Adipocyte (in vitro differentiated cells): Measurements from ENCODE around the gene APEH.

Experiments used
- DNase-seq: peaks from one replicate; pipeline ENCODE4 v3.0.0-alpha.2; 2015; ENCODE audit warnings: low read depth
- H3K27me3 ChIP-seq: replicated peaks from 2 replicates; pipeline ENCODE4 v1.7.0; 2013; ENCODE audit warnings: mild to moderate bottlenecking, low read length, moderate library complexity; ENCODE audit not compliant: control insufficient read depth, insufficient read depth
- H3K36me3 ChIP-seq: 2 replicates; pipeline ENCODE4 v1.7.0; 2013; ENCODE audit warnings: low read length, mild to moderate bottlenecking, moderate library complexity; ENCODE audit not compliant: control insufficient read depth, insufficient read depth, severe bottlenecking
- H3K4me1 ChIP-seq: 2 replicates; pipeline ENCODE4 v1.7.0; 2013; ENCODE audit warnings: mild to moderate bottlenecking, low read length, moderate library complexity; ENCODE audit not compliant: control insufficient read depth, insufficient read depth
- H3K4me3 ChIP-seq: 2 replicates; pipeline ENCODE4 v1.7.0; 2013; ENCODE audit warnings: mild to moderate bottlenecking, low read length, moderate library complexity
- H3K9ac ChIP-seq: 2 replicates; pipeline ENCODE4 v1.7.0; 2013; ENCODE audit warnings: mild to moderate bottlenecking, low read length, moderate library complexity
- H3K9me3 ChIP-seq: 2 replicates; pipeline ENCODE4 v1.7.0; 2013; ENCODE audit warnings: mild to moderate bottlenecking, low read length, moderate library complexity; ENCODE audit not compliant: control insufficient read depth

Gene APEH

DNA sequence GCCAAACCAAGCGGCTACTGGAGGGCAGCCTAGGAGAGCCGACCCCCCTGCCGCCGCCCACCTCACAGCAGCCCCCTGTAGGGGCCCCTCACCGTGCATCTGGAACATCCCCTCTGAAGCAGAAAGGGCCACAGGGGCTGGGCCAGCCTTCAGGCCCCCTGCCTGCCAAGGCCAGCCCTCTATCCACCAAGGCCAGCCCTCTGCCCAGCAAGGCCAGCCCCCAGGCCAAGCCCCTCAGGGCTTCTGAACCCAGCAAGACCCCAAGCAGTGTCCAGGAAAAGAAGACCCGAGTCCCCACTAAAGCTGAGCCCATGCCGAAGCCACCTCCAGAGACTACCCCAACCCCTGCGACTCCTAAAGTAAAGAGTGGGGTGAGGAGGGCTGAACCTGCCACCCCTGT is 23.5 kb upstream of the APEH start:
- H3K27me3 ChIP-seq = peaks cover 30% of the 10 kb centered on the region
- H3K4me1 ChIP-seq = no peaks in the 10 kb centered on the region
- DNase-seq = no peak
- no peaks in the 10 kb centered on the region for H3K9me3 ChIP-seq
- no peak overlapping the region for H3K9ac ChIP-seq
- H3K4me3 ChIP-seq = no peak overlapping the region
- H3K36me3 ChIP-seq = no peaks in the 10 kb centered on the region

DNA sequence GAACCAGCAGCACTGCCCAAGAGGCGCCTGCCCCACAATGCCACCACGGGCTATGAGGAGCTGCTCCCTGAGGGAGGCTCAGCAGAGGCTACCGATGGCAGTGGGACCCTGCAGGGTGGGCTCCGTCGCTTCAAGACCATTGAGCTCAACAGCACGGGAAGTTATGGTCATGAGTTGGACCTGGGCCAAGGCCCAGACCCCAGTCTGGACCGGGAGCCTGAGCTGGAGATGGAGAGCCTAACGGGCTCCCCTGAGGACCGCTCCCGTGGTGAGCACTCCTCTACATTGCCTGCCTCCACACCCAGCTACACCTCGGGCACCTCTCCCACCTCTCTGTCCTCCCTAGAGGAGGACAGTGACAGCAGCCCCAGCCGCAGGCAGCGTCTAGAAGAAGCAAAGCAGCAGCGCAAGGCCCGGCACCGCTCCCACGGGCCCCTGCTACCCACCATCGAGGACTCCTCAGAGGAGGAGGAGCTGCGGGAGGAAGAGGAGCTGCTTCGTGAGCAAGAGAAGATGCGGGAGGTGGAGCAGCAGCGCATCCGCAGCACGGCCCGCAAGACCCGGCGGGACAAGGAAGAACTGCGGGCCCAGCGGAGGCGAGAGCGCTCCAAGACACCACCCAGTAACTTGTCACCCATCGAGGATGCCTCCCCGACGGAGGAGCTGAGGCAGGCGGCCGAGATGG is 21.8 kb upstream of the APEH start:
- DNase-seq = no peak
- no peak overlapping the region for H3K9ac ChIP-seq
- no peaks in the 10 kb centered on the region for H3K4me1 ChIP-seq
- H3K9me3 ChIP-seq = no peaks in the 10 kb centered on the region
- H3K36me3 ChIP-seq = no peaks in the 10 kb centered on the region
- H3K4me3 ChIP-seq = no peak overlapping the region
- H3K27me3 ChIP-seq = peaks cover 46% of the 10 kb centered on the region

DNA sequence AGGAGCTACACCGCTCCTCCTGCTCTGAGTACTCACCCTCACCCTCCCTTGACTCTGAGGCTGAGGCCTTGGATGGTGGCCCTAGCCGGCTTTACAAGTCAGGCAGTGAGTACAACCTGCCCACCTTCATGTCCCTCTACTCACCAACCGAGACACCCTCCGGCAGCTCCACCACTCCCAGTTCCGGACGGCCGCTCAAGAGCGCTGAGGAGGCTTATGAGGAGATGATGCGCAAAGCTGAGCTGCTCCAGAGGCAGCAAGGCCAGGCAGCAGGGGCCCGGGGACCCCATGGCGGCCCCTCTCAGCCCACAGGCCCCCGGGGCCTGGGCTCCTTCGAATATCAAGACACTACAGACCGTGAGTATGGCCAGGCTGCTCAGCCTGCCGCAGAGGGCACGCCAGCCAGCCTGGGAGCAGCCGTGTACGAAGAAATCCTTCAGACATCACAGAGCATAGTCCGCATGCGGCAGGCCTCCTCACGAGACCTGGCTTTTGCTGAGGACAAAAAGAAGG is 21.2 kb upstream of the APEH start:
- H3K9ac ChIP-seq = no peak overlapping the region
- no peak for DNase-seq

DNA sequence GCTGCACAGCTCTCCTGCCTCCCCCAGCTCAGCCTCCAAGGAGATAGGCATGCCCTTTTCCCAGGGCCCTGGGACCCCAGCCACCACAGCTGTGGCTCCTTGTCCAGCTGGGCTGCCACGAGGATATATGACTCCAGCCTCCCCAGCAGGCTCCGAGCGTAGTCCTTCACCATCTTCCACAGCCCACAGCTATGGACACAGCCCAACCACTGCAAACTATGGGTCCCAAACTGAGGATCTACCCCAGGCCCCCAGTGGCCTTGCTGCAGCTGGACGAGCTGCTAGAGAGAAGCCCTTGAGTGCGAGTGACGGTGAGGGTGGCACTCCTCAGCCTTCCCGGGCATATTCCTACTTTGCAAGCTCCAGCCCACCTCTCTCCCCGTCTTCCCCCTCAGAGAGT is 20.5 kb upstream of the APEH start:
- H3K9ac ChIP-seq = no peak overlapping the region
- H3K4me3 ChIP-seq = no peak overlapping the region
- H3K27me3 ChIP-seq = peaks cover 49% of the 10 kb centered on the region
- no peaks in the 10 kb centered on the region for H3K4me1 ChIP-seq
- DNase-seq = no peak
- no peaks in the 10 kb centered on the region for H3K36me3 ChIP-seq
- no peaks in the 10 kb centered on the region for H3K9me3 ChIP-seq

More for the DNA sequence above, 21.2 kb upstream of the APEH start:
- H3K27me3 ChIP-seq = peaks cover 50% of the 10 kb centered on the region
- no peaks in the 10 kb centered on the region for H3K36me3 ChIP-seq
- H3K4me1 ChIP-seq = no peaks in the 10 kb centered on the region
- no peaks in the 10 kb centered on the region for H3K9me3 ChIP-seq
- H3K4me3 ChIP-seq = no peak overlapping the region

- DNase-seq = no peak
- Histone ChIP-seq H3K27me3 (peaks cover 53% of the 10 kb centered on the region), H3K9ac (no peak overlapping the region), H3K4me3 (no peak overlapping the region), H3K4me1 (no peaks in the 10 kb centered on the region), H3K9me3 (no peaks in the 10 kb centered on the region), H3K36me3 (no peaks in the 10 kb centered on the region)
These were observed 19.9 kb upstream of the APEH start for GRCh38 chr3:49654176-49654825.

DNA sequence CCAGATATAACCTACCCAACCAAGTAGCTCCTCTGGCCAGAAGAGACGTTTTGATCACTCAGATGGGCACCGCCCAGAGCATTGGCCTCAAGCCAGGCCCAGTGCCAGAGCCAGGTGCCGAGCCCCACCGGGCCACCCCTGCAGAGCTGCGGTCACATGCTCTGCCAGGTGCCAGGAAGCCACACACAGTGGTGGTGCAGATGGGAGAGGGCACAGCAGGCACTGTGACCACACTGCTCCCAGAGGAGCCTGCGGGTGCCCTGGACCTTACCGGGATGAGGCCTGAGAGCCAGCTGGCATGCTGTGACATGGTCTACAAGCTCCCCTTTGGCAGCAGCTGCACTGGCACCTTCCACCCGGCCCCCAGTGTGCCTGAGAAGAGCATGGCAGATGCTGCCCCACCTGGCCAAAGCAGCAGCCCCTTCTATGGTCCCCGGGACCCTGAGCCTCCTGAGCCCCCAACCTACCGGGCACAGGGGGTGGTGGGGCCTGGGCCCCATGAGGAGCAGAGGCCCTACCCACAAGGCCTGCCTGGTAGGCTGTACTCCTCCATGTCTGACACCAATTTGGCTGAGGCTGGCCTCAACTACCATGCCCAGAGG is 19.1 kb upstream of the APEH start:
- peaks cover 57% of the 10 kb centered on the region for H3K27me3 ChIP-seq
- no peaks in the 10 kb centered on the region for H3K9me3 ChIP-seq
- no peak overlapping the region for H3K4me3 ChIP-seq
- no peak for DNase-seq
- no peaks in the 10 kb centered on the region for H3K36me3 ChIP-seq
- H3K4me1 ChIP-seq = no peaks in the 10 kb centered on the region
- no peak overlapping the region for H3K9ac ChIP-seq

DNA sequence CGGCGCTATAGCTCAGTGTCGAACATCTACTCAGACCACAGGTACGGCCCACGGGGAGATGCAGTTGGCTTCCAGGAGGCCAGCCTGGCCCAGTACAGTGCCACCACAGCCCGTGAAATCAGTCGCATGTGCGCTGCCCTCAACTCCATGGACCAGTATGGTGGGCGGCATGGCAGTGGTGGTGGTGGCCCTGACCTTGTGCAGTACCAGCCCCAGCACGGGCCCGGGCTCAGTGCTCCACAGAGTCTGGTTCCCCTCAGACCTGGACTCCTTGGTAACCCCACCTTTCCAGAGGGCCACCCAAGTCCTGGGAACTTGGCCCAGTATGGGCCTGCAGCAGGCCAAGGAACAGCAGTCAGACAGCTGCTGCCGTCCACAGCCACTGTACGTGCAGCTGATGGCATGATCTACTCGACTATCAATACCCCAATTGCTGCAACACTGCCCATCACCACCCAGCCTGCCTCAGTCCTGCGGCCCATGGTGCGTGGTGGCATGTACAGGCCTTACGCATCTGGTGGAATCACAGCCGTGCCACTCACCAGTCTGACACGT is 18.3 kb upstream of the APEH start:
- no peak overlapping the region for H3K9ac ChIP-seq
- H3K36me3 ChIP-seq = no peaks in the 10 kb centered on the region
- no peak overlapping the region for H3K4me3 ChIP-seq
- no peaks in the 10 kb centered on the region for H3K4me1 ChIP-seq
- H3K27me3 ChIP-seq = peaks cover 59% of the 10 kb centered on the region
- no peak for DNase-seq
- H3K9me3 ChIP-seq = no peaks in the 10 kb centered on the region

DNA sequence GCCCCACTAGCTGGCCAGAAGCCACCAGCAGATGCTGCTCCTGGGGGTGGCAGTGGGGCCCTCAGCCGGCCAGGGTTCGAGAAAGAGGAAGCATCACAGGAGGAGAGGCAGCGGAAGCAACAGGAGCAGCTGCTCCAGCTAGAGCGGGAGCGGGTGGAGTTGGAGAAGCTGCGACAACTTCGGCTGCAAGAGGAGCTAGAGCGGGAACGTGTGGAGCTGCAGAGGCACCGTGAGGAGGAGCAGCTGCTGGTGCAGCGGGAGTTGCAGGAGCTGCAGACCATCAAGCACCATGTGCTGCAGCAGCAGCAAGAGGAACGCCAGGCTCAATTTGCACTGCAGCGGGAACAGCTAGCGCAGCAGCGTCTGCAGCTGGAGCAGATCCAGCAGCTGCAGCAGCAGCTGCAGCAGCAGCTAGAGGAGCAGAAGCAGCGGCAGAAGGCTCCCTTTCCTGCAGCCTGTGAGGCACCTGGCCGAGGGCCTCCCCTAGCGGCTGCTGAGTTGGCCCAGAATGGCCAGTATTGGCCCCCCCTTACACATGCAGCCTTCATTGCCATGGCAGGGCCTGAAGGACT is 17.5 kb upstream of the APEH start:
- peaks cover 55% of the 10 kb centered on the region for H3K27me3 ChIP-seq
- no peak for DNase-seq

DNA sequence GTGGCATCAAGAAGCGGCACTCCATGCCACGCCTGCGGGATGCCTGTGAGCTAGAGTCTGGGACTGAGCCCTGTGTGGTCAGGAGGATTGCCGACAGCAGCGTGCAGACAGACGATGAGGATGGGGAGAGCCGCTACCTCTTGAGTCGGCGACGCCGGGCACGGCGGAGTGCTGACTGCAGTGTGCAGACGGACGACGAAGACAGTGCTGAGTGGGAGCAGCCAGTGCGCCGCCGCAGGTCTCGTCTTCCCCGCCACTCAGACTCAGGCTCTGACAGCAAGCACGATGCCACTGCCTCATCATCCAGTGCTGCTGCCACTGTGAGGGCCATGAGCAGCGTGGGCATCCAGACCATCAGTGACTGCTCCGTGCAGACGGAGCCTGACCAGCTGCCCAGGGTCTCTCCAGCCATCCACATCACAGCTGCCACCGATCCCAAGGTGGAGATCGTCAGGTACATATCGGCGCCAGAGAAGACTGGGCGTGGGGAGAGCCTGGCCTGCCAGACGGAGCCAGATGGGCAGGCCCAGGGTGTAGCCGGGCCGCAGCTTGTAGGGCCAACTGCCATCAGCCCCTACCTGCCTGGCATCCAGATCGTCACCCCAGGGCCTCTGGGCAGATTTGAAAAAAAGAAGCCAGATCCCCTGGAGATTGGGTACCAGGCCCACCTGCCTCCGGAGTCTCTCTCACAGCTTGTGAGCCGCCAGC is 16.8 kb upstream of the APEH start:
- Histone ChIP-seq H3K4me1 (no peaks in the 10 kb centered on the region), H3K4me3 (no peak overlapping the region), H3K36me3 (no peaks in the 10 kb centered on the region), H3K9me3 (no peaks in the 10 kb centered on the region), H3K27me3 (peaks cover 57% of the 10 kb centered on the region), H3K9ac (no peak overlapping the region)
- no peak for DNase-seq

More for the DNA sequence above, 17.5 kb upstream of the APEH start:
- no peaks in the 10 kb centered on the region for H3K9me3 ChIP-seq
- no peak overlapping the region for H3K9ac ChIP-seq
- no peaks in the 10 kb centered on the region for H3K36me3 ChIP-seq
- no peak overlapping the region for H3K4me3 ChIP-seq
- H3K4me1 ChIP-seq = no peaks in the 10 kb centered on the region

DNA sequence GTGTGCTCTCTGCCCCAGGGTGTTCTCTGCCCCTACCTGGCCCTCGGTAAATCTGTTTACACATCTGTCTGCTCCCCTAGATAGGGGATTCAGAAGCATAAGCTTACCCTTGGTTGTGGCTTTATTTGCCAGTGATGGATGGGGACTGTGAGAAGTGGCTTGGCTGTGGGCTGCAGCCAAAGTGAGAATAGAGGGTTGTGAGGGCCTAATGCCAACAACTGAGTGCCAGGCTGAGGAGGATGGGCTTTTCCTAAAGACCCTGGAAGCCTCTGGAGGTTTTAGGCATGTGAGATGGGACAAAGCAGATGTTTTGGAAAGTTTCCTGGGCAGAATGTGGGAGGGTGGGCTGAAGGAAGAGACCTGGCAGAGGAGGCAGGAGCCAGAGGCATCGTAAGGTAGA is 15.4 kb upstream of the APEH start:
- Histone ChIP-seq H3K4me3 (no peak overlapping the region), H3K9me3 (no peaks in the 10 kb centered on the region), H3K27me3 (peaks cover 62% of the 10 kb centered on the region), H3K36me3 (no peaks in the 10 kb centered on the region), H3K9ac (no peak overlapping the region), H3K4me1 (no peaks in the 10 kb centered on the region)
- DNase-seq = no peak
